PC-9 (cell line): ENCODE results near the gene ZNF236. TPM values are rescaled to one million over a fixed set of nuclear protein-coding genes. Genes with fewer than 3 reads are reported as not detected.

Experiments
- BruUV-seq: library from RNA; stranded (reverse); fragments of 400-500 nt; replicated peaks from 2 replicates; lab custom pipeline; 2021; lab: Mats Ljungman, UMichigan
- CTCF ChIA-PET: fragments of 300-600 bp; sonication (Branson Sonifier 250); formaldehyde crosslinking; loops from one replicate; lab custom pipeline; 2022; ENCODE audit warnings: antibody characterized with exemption; lab: Charles Lee
- POLR2A ChIA-PET: fragments of 300-600 bp; sonication (Branson Sonifier 250); formaldehyde crosslinking; loops from one replicate; lab custom pipeline; 2022; ENCODE audit warnings: antibody characterized with exemption; ENCODE audit not compliant: unreplicated experiment; lab: Charles Lee
- DNase-seq, 2 experiments: peaks; one replicate each; pipeline versions ENCODE4 v3.0.0 to v3.0.0-alpha.2; 2015 to 2022; ENCODE audit warnings: mixed read lengths in 1 of 2
- H2AFZ ChIP-seq: fragments of 200-600 bp; sonication (generic); 2 replicates; pipeline ENCODE4 v1.8.1; 2017; ENCODE audit warnings: antibody characterized with exemption
- H3F3A ChIP-seq: fragments of 200-600 bp; sonication (generic); 2 replicates; pipeline ENCODE4 v1.8.1; 2017; ENCODE audit warnings: antibody characterized with exemption, mild to moderate bottlenecking, low read depth; ENCODE audit not compliant: insufficient read depth
- H3K27ac ChIP-seq: fragments of 200-600 bp; sonication (generic); 2 replicates; pipeline ENCODE4 v1.6.1; 2016; ENCODE audit warnings: mixed run types
- H3K27me3 ChIP-seq: fragments of 200-600 bp; sonication (generic); 2 replicates; pipeline ENCODE4 v1.6.1; 2016; ENCODE audit warnings: low read depth, mixed run types; ENCODE audit not compliant: insufficient read depth
- H3K36me3 ChIP-seq: fragments of 200-600 bp; sonication (generic); 2 replicates; pipeline ENCODE4 v1.6.1; 2016; ENCODE audit warnings: low read depth, mixed run types
- H3K4me1 ChIP-seq: fragments of 200-600 bp; sonication (generic); replicated peaks from 2 replicates; pipeline ENCODE4 v1.6.1; 2016; ENCODE audit warnings: mixed run types; ENCODE audit not compliant: insufficient read depth
- H3K4me2 ChIP-seq: fragments of 200-600 bp; sonication (generic); 2 replicates; pipeline ENCODE4 v1.6.1; 2017; ENCODE audit warnings: mixed run types
- H3K4me3 ChIP-seq: fragments of 200-600 bp; sonication (generic); 2 replicates; pipeline ENCODE4 v1.6.1; 2016; ENCODE audit warnings: mixed run types
- H3K79me2 ChIP-seq: fragments of 200-600 bp; sonication (generic); 2 replicates; pipeline ENCODE4 v1.6.1; 2017; ENCODE audit warnings: low read depth, mixed run types
- H3K9me2 ChIP-seq: fragments of 200-600 bp; sonication (generic); 2 replicates; pipeline ENCODE4 v1.8.1; 2017; ENCODE audit warnings: mild to moderate bottlenecking; ENCODE audit not compliant: insufficient read depth
- H3K9me3 ChIP-seq: fragments of 200-600 bp; sonication (generic); 2 replicates; pipeline ENCODE4 v1.8.1; 2016; ENCODE audit warnings: low read depth; ENCODE audit not compliant: insufficient read depth
- H4K20me1 ChIP-seq: fragments of 200-600 bp; sonication (generic); 2 replicates; pipeline ENCODE4 v1.8.1; 2017; ENCODE audit not compliant: insufficient read depth
- CTCF ChIP-seq: fragments of 200-600 bp; sonication (generic); conservative IDR thresholded peaks from 2 replicates; pipeline ENCODE4 v1.6.1; 2017; ENCODE audit warnings: mixed run types, antibody characterized with exemption, mild to moderate bottlenecking, moderate library complexity
- EZH2 ChIP-seq: fragments of 200-600 bp; sonication (generic); IDR thresholded peaks from 2 replicates; pipeline ENCODE4 v1.8.0; 2017; ENCODE audit warnings: antibody characterized with exemption, low read depth
- intact Hi-C: fragments of 100-400 bp; cut with micrococcal nuclease; formaldehyde crosslinking; loops from one replicate; pipeline ENCODE4 v1.10.0; 2022; ENCODE audit not compliant: unreplicated experiment
- total RNA-seq: library from RNA; stranded (reverse); gene quantifications from 2 replicates; pipeline ENCODE4 v1.2.3, GENCODE V29; 2021

ZNF236 gene
- total RNA-seq, 1 experiment from 2014 or later, result 10.8 TPM

GRCh38 chr18:76959605-76960004 lies 137.2 kb downstream of the ZNF236 start:
- no peaks in the 10 kb centered on the region for H3K79me2 ChIP-seq
- DNase-seq, result no peak
- TF ChIP-seq EZH2, result no peak
- no peak for TF ChIP-seq CTCF
- intact Hi-C loops, result no loop called here
- no peak overlapping the region for H2AFZ ChIP-seq
- no peaks in the 10 kb centered on the region for H3F3A ChIP-seq
- no peaks in the 10 kb centered on the region for H3K4me1 ChIP-seq
- ChIA-PET POLR2A (no interaction called here), CTCF (no interaction called here)
- no peaks in the 10 kb centered on the region for H4K20me1 ChIP-seq
- 0 out of 2 replicates have a peak, but pooled peaks cover 7% of the 10 kb centered on the region for H3K36me3 ChIP-seq
- H3K4me2 ChIP-seq, result no peak overlapping the region
- H3K9me3 ChIP-seq, result no peaks in the 10 kb centered on the region
- H3K9me2 ChIP-seq, result no peaks in the 10 kb centered on the region
- H3K27me3 ChIP-seq, result no peaks in the 10 kb centered on the region
- H3K27ac ChIP-seq, result no peak overlapping the region
- no TSS peak for BruUV-seq
- H3K4me3 ChIP-seq, result no peak overlapping the region

DNA sequence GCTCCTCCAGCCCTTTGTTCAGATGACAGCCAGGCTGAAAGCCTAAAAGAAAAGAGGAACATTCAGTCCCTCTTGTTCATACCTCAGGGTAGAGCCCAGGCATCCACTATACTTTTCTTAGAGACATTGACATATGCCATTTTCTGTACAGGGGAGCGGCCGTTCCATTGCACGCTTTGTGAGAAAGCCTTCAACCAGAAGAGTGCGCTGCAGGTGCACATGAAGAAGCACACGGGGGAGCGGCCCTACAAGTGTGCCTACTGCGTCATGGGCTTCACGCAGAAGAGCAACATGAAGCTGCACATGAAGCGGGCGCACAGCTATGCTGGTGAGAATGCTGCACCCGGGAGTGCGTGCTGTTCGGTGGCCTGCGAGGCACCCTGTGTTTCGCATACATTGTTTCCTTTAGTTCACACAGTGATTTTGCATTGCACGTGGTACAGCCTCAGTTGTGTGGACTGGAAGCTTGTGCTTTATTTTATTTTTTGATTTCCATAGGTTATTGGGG lies 138.2 kb downstream of the ZNF236 start:
- Histone ChIP-seq H4K20me1 (no peaks in the 10 kb centered on the region), H2AFZ (no peak overlapping the region), H3K36me3 (peaks cover 7% of the 10 kb centered on the region; the same call in 1 of the 2 replicates), H3K27ac (no peak overlapping the region), H3K79me2 (no peaks in the 10 kb centered on the region), H3K4me1 (no peaks in the 10 kb centered on the region), H3K9me3 (no peaks in the 10 kb centered on the region), H3K9me2 (no peaks in the 10 kb centered on the region), H3F3A (no peaks in the 10 kb centered on the region), H3K4me3 (no peak overlapping the region), H3K27me3 (no peaks in the 10 kb centered on the region), H3K4me2 (no peak overlapping the region)
- BruUV-seq, result no TSS peak
- POLR2A ChIA-PET, result no interaction called here
- TF ChIP-seq CTCF (no peak), EZH2 (no peak)
- CTCF ChIA-PET, result no interaction called here
- intact Hi-C loops, result no loop called here
- DNase-seq, result no peak

DNA sequence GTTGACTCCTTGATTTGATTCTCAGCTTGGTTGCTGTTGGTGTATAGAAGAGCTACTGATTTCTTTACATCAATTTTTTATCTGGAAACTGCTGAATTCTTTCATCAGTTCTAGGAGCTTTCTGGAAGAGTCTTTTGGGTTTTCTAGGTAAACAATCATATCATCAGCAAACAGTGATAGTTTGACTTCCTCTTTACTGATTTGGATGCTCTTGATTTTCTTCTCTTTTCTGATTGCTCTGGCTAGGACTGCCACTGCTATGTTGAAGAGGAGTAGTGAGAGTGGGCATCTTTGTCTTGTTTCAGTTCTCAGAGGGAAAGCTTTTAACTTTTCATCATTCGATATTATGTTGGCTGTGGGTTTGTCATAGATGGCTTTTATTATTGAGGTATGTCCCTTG lies 140.5 kb downstream of the ZNF236 start:
- CTCF ChIA-PET, result no interaction called here
- H3K4me3 ChIP-seq, result no peak overlapping the region
- no peaks in the 10 kb centered on the region for H3K27me3 ChIP-seq
- H3K9me3 ChIP-seq, result no peaks in the 10 kb centered on the region
- no peaks in the 10 kb centered on the region for H3K79me2 ChIP-seq
- intact Hi-C loops, result no loop called here
- DNase-seq, result no peak
- H3F3A ChIP-seq, result no peaks in the 10 kb centered on the region
- no TSS peak for BruUV-seq
- no peak overlapping the region for H3K4me2 ChIP-seq
- no peaks in the 10 kb centered on the region for H4K20me1 ChIP-seq
- H3K4me1 ChIP-seq, result no peaks in the 10 kb centered on the region
- POLR2A ChIA-PET, result no interaction called here
- H2AFZ ChIP-seq, result no peak overlapping the region
- no peaks in the 10 kb centered on the region for H3K9me2 ChIP-seq
- no peak overlapping the region for H3K27ac ChIP-seq
- TF ChIP-seq EZH2, result no peak
- TF ChIP-seq CTCF, result no peak
- H3K36me3 ChIP-seq, result peaks cover 7% of the 10 kb centered on the region; the same call in 1 of the 2 replicates
